Naive thymus-derived CD4-positive, alpha-beta T cell (primary cell): ENCODE data around the gene NDE1. TPM values are rescaled to one million over a fixed set of nuclear protein-coding genes. Genes with fewer than 3 reads are reported as not detected.

Experiments
- ATAC-seq: fragments of 150-1000 bp; cut with Tn5 transposase; 2 replicates; pipeline ENCODE4 v1.10.0; 2021; ENCODE audit warnings: mild to moderate bottlenecking, moderate library complexity
- CTCF ChIA-PET: fragments of 350-600 bp; sonication (Branson Sonifier 250); formaldehyde crosslinking; loops from one replicate; lab custom pipeline; 2021; ENCODE audit warnings: antibody characterized with exemption; lab: Charles Lee
- POLR2A ChIA-PET: fragments of 350-600 bp; sonication (Branson Sonifier 250); formaldehyde crosslinking; loops from one replicate; lab custom pipeline; 2021; ENCODE audit warnings: antibody characterized with exemption, inconsistent platforms; lab: Charles Lee
- DNase-seq, 9 donors: peaks; one replicate each; pipeline versions ENCODE4 v3.0.0 to v3.0.0-alpha.2; 2020 to 2022; ENCODE audit warnings: mixed read lengths in 1 of 9
- H3K27ac ChIP-seq: one replicate; pipeline ENCODE4 v1.7.0; 2013; ENCODE audit warnings: mild to moderate bottlenecking, low read depth, low read length, moderate library complexity
- H3K27me3 ChIP-seq, 2 donors: one replicate each; pipeline ENCODE4 v1.7.0; 2013; ENCODE audit warnings: low read length in 2 of 2, mild to moderate bottlenecking in 2 of 2, moderate library complexity in 2 of 2; ENCODE audit not compliant: control insufficient read depth in 2 of 2, insufficient read depth in 2 of 2
- H3K36me3 ChIP-seq, 3 experiments: 1 replicate in 2 of 3; 2 replicates in 1 of 3; pipeline ENCODE4 v1.7.0; 2013; ENCODE audit warnings: low read length in 3 of 3, mild to moderate bottlenecking in 3 of 3, moderate library complexity in 1 of 3; ENCODE audit not compliant: insufficient read depth in 3 of 3, control insufficient read depth in 2 of 3
- H3K4me1 ChIP-seq, 2 donors: one replicate each; pipeline ENCODE4 v1.7.0; 2013; ENCODE audit warnings: low read length in 2 of 2, mild to moderate bottlenecking in 2 of 2, moderate library complexity in 1 of 2; ENCODE audit not compliant: control insufficient read depth in 2 of 2, insufficient read depth in 2 of 2
- H3K4me3 ChIP-seq: 2 replicates; pipeline ENCODE4 v1.7.0; 2013; ENCODE audit warnings: mild to moderate bottlenecking, low read length
- H3K9me3 ChIP-seq, 3 experiments: 1 replicate in 2 of 3; 2 replicates in 1 of 3; pipeline ENCODE4 v1.7.0; 2013; ENCODE audit warnings: low read length in 3 of 3; ENCODE audit not compliant: control insufficient read depth in 2 of 3
- H3K27ac Mint-ChIP-seq, 9 donors: one replicate each; pipeline ENCODE4 v1.8.0; 2020 to 2022; ENCODE audit warnings: mixed read lengths in 9 of 9, mild to moderate bottlenecking in 8 of 9, moderate library complexity in 5 of 9, inconsistent platforms in 2 of 9
- H3K27me3 Mint-ChIP-seq, 5 donors: one replicate each; pipeline ENCODE4 v1.8.0; 2021 to 2022; ENCODE audit warnings: mixed read lengths in 5 of 5, mild to moderate bottlenecking in 1 of 5
- H3K36me3 Mint-ChIP-seq, 5 donors: one replicate each; pipeline ENCODE4 v1.8.0; 2020 to 2022; ENCODE audit warnings: mixed read lengths in 5 of 5, mild to moderate bottlenecking in 3 of 5, inconsistent platforms in 1 of 5
- H3K4me1 Mint-ChIP-seq, 7 donors: one replicate each; pipeline ENCODE4 v1.8.0; 2020 to 2022; ENCODE audit warnings: mixed read lengths in 7 of 7, mild to moderate bottlenecking in 3 of 7, inconsistent platforms in 1 of 7
- H3K4me3 Mint-ChIP-seq, 10 donors: one replicate each; pipeline ENCODE4 v1.8.0; 2020 to 2022; ENCODE audit warnings: mild to moderate bottlenecking in 10 of 10, mixed read lengths in 10 of 10, moderate library complexity in 6 of 10, inconsistent platforms in 2 of 10
- H3K9me3 Mint-ChIP-seq, 11 donors: one replicate each; pipeline ENCODE4 v1.8.0; 2020 to 2022; ENCODE audit warnings: mixed read lengths in 11 of 11, mild to moderate bottlenecking in 4 of 11, inconsistent platforms in 1 of 11, moderate library complexity in 1 of 11
- intact Hi-C, 2 donors: fragments of 100-400 bp; cut with micrococcal nuclease; formaldehyde crosslinking; loops; one replicate each; pipeline ENCODE4 v1.15.1; 2023
- polyA plus RNA-seq, 2 donors: library from polyadenylated mRNA; unstranded; fragments of 300-500 nt; fragmentation: Illumina TruSeq; gene quantifications; one replicate each; pipeline ENCODE4 v1.2.3, GENCODE V29; 2021
- total RNA-seq, 6 experiments: library from RNA in 5 of 6; stranded (reverse) in 5 of 6; gene quantifications; 1 replicate in 5 of 6; 2 replicates in 1 of 6; pipeline ENCODE4 v1.2.3 and lab custom pipeline; 2021 to 2026

NDE1 gene
- total and polyA plus RNA-seq, 7 experiments from 2014 or later, result 34.9 to 128 (median 101) TPM

GRCh38 chr16:15708096-15708495, 58.1 kb downstream of the NDE1 start:
- Mint-ChIP-seq H3K27me3 (no peaks in the 10 kb centered on the region), H3K9me3 (no peaks in the 10 kb centered on the region), H3K27ac (no peak overlapping the region), H3K36me3 (peaks cover 0 to 6% (median 3%) of the 10 kb centered on the region in 5 donors), H3K4me3 (no peak overlapping the region), H3K4me1 (peaks cover 9 to 38% (median 20%) of the 10 kb centered on the region in 7 donors)
- H3K36me3 ChIP-seq, result peaks cover 0 to 23% (median 0%) of the 10 kb centered on the region in 3 experiments
- ATAC-seq (no peak), DNase-seq (no peak)
- intact Hi-C loops, result no loop called here
- H3K4me3 ChIP-seq, result no peak overlapping the region
- no peaks in the 10 kb centered on the region for H3K27me3 ChIP-seq
- no peaks in the 10 kb centered on the region for H3K9me3 ChIP-seq
- H3K4me1 ChIP-seq, result no peaks in the 10 kb centered on the region
- ChIA-PET POLR2A (interaction anchor here (0.6 kb wide), 1 partner anchor 19 kb away, joined by 3 read pairs; no protein-coding TSS in a partner anchor), CTCF (interaction anchor here (0.6 kb wide), 1 partner anchor 636 kb away, joined by 4 read pairs; no protein-coding TSS in a partner anchor)
- H3K27ac ChIP-seq, result no peak overlapping the region

GRCh38 chr16:15708997-15709396, 59.0 kb downstream of the NDE1 start:
- no peaks in the 10 kb centered on the region for H3K4me1 ChIP-seq
- H3K36me3 ChIP-seq, result peaks cover 0 to 29% (median 0%) of the 10 kb centered on the region in 3 experiments
- Mint-ChIP-seq H3K36me3 (peaks cover 0 to 8% (median 5%) of the 10 kb centered on the region in 5 donors), H3K27ac (no peak overlapping the region), H3K4me3 (no peak overlapping the region), H3K27me3 (no peaks in the 10 kb centered on the region), H3K4me1 (peaks cover 11 to 32% (median 23%) of the 10 kb centered on the region in 7 donors), H3K9me3 (no peaks in the 10 kb centered on the region)
- ATAC-seq (no peak), DNase-seq (no peak)
- ChIA-PET CTCF (no interaction called here), POLR2A (interaction anchor here (0.7 kb wide), 1 partner anchor 283 kb away, joined by 4 read pairs; no protein-coding TSS in a partner anchor)
- H3K9me3 ChIP-seq, result no peaks in the 10 kb centered on the region
- H3K4me3 ChIP-seq, result no peak overlapping the region
- intact Hi-C loops, result no loop called here
- H3K27ac ChIP-seq, result no peak overlapping the region
- no peaks in the 10 kb centered on the region for H3K27me3 ChIP-seq

DNA sequence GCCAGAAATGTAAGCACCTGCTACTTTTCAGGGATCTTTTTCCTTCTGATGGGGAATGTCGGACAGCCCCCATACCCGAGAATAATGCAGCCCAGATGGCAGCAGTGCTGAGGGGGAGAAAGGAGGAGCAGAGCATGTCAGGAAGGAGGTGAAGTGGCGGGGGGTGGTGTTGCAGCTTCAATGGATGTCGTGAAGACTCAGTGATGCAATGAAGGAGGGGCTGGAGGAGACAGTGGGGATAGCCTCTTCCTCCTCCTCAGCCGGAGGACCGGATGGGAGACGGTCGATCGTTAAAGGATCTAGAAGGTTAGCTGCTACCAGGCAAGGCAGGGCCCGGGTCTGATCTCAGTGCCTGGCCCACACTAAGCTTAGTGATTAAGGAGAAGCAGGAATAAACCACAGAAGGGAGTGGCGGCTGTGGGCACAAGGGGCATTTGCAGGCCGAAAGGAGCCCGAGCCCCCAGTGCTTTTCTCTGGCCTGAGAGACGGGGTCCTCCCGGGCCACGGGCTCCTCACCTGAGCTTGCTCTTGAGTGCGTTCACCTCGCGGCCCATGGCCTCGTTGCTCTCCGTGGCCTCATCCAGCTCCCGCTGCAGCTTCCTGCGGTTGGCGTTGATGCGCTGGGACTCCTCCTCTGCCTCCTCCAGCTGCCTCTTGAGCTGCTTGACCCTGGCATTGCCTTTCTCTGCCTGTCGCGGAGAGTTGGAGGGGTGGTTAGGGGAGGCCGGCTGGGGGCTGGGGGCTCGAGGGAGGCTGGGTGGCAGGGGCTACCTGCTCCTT, 64.5 kb downstream of the NDE1 start:
- H3K4me1 ChIP-seq, result no peaks in the 10 kb centered on the region
- ChIA-PET POLR2A (no interaction called here), CTCF (no interaction called here)
- H3K36me3 ChIP-seq, result peaks cover 0 to 57% (median 0%) of the 10 kb centered on the region in 3 experiments
- no peak for DNase-seq
- no peak overlapping the region for H3K27ac ChIP-seq
- Mint-ChIP-seq H3K36me3 (peaks cover 0 to 23% (median 4%) of the 10 kb centered on the region in 5 donors), H3K27ac (peak overlapping the region in 2 of 9 donors; percentile 33), H3K4me1 (peaks cover 5 to 27% (median 14%) of the 10 kb centered on the region in 7 donors), H3K9me3 (no peaks in the 10 kb centered on the region), H3K27me3 (no peaks in the 10 kb centered on the region), H3K4me3 (peak overlapping the region in 1 of 10 donors; percentile 26)
- ATAC-seq, result no peak
- no peak overlapping the region for H3K4me3 ChIP-seq
- intact Hi-C loops, result no loop called here
- H3K27me3 ChIP-seq, result no peaks in the 10 kb centered on the region
- no peaks in the 10 kb centered on the region for H3K9me3 ChIP-seq

GRCh38 chr16:15715221-15715620, 65.2 kb downstream of the NDE1 start:
- no peaks in the 10 kb centered on the region for H3K27me3 ChIP-seq
- H3K27me3 Mint-ChIP-seq, result no peaks in the 10 kb centered on the region
- DNase-seq (no peak), ATAC-seq (no peak)
- no peaks in the 10 kb centered on the region for H3K9me3 Mint-ChIP-seq
- peaks cover 5 to 27% (median 14%) of the 10 kb centered on the region in 7 donors for H3K4me1 Mint-ChIP-seq
- no peak overlapping the region for H3K4me3 ChIP-seq
- CTCF ChIA-PET, result no interaction called here
- H3K36me3 ChIP-seq, result peaks cover 0 to 64% (median 0%) of the 10 kb centered on the region in 3 experiments
- POLR2A ChIA-PET, result no interaction called here
- H3K27ac Mint-ChIP-seq, result peak overlapping the region in 1 of 9 donors; percentile 16
- peaks cover 0 to 24% (median 5%) of the 10 kb centered on the region in 5 donors for H3K36me3 Mint-ChIP-seq
- H3K4me1 ChIP-seq, result no peaks in the 10 kb centered on the region
- H3K9me3 ChIP-seq, result no peaks in the 10 kb centered on the region
- H3K4me3 Mint-ChIP-seq, result no peak overlapping the region
- intact Hi-C loops, result no loop called here
- H3K27ac ChIP-seq, result no peak overlapping the region

GRCh38 chr16:15716694-15717447, 66.8 kb downstream of the NDE1 start:
- no peaks in the 10 kb centered on the region for H3K9me3 Mint-ChIP-seq
- intact Hi-C loops, result no loop called here
- DNase-seq, result no peak
- Histone ChIP-seq H3K27ac (no peak overlapping the region), H3K4me3 (no peak overlapping the region), H3K9me3 (no peaks in the 10 kb centered on the region), H3K36me3 (peaks cover 0 to 79% (median 0%) of the 10 kb centered on the region in 3 experiments), H3K4me1 (no peaks in the 10 kb centered on the region), H3K27me3 (no peaks in the 10 kb centered on the region)
- H3K4me1 Mint-ChIP-seq, result peaks cover 0 to 24% (median 11%) of the 10 kb centered on the region in 7 donors
- peak overlapping the region in 2 of 9 donors; percentile 34 to 54 for H3K27ac Mint-ChIP-seq
- ATAC-seq, result no peak
- H3K27me3 Mint-ChIP-seq, result no peaks in the 10 kb centered on the region
- H3K36me3 Mint-ChIP-seq, result peaks cover 0 to 33% (median 9%) of the 10 kb centered on the region in 5 donors
- POLR2A ChIA-PET, result no interaction called here
- CTCF ChIA-PET, result interaction anchor here (0.6 kb wide), 1 partner anchor 293 kb away, joined by 7 read pairs; no protein-coding TSS in a partner anchor
- no peak overlapping the region for H3K4me3 Mint-ChIP-seq

DNA sequence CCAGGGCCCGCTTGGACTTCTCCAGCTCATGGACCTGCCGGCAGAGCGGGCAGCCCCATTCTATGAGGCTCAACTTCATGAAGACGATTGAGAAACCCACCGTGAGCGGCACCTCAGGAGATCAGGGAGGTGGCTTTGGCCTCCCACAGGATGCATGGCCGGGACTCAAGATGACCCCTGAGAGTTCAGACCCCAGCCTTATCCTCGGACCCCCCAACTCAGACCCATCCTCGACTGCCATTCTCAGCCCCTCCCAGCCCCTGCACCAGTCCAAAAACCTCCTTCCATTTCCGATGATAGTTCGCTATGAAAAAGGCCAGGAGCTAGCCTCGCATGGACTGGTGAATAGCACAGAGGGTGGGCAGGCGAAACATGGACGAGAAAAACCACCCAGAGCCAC, 71.0 kb downstream of the NDE1 start:
- Mint-ChIP-seq H3K27me3 (no peaks in the 10 kb centered on the region), H3K27ac (no peak overlapping the region), H3K36me3 (peaks cover 10 to 39% (median 17%) of the 10 kb centered on the region in 5 donors), H3K4me1 (peaks cover 0 to 6% (median 0%) of the 10 kb centered on the region in 7 donors), H3K9me3 (no peaks in the 10 kb centered on the region), H3K4me3 (no peak overlapping the region)
- H3K9me3 ChIP-seq, result no peaks in the 10 kb centered on the region
- POLR2A ChIA-PET, result no interaction called here
- no peak for DNase-seq
- H3K4me1 ChIP-seq, result no peaks in the 10 kb centered on the region
- peaks cover 0 to 87% (median 7%) of the 10 kb centered on the region in 3 experiments for H3K36me3 ChIP-seq
- no peak overlapping the region for H3K4me3 ChIP-seq
- intact Hi-C loops, result no loop called here
- no peaks in the 10 kb centered on the region for H3K27me3 ChIP-seq
- CTCF ChIA-PET, result interaction anchor here (0.6 to 0.7 kb wide), 2 partner anchors 17 to 305 kb away, joined by 3 read pairs; no protein-coding TSS in a partner anchor
- H3K27ac ChIP-seq, result no peak overlapping the region
- no peak for ATAC-seq
